B cell (primary cell): ENCODE results near the gene SH3BGR. TPM values are rescaled to one million over a fixed set of nuclear protein-coding genes. Genes with fewer than 3 reads are reported as not detected.

ENCODE experiments used
- ATAC-seq: fragments of 200-7000 bp; cut with Tn5 transposase; one replicate; pipeline ENCODE4 v1.10.0; 2021; ENCODE audit warnings: low read depth, mild to moderate bottlenecking, moderate number of reproducible peaks, moderate library complexity
- CTCF ChIA-PET: fragments of 350-600 bp; sonication (Branson Sonifier 250); formaldehyde crosslinking; loops from one replicate; lab custom pipeline; 2021; ENCODE audit warnings: antibody characterized with exemption, inconsistent platforms; lab: Charles Lee
- POLR2A ChIA-PET: fragments of 350-600 bp; sonication (Branson Sonifier 250); formaldehyde crosslinking; loops from one replicate; lab custom pipeline; 2021; ENCODE audit warnings: antibody characterized with exemption; lab: Charles Lee
- DNase-seq: peaks from one replicate; pipeline ENCODE4 v3.0.0; 2013
- H2AFZ ChIP-seq: 2 replicates; pipeline ENCODE4 v1.6.1; 2012; ENCODE audit warnings: mild to moderate bottlenecking, low read depth, low read length; ENCODE audit not compliant: insufficient read depth, poor library complexity, severe bottlenecking
- H3K27ac ChIP-seq, 2 donors: 1 replicate in 1 of 2; 2 replicates in 1 of 2; pipeline ENCODE4 v1.5.1; 2012 to 2013; ENCODE audit warnings: low read length in 2 of 2, mild to moderate bottlenecking in 2 of 2, moderate library complexity in 1 of 2
- H3K27me3 ChIP-seq, 4 experiments: fragments of 200-600 bp in 1 of 4; sonication (generic) in 1 of 4; replicated peaks in 1 of 4; 1 replicate in 2 of 4; 2 replicates in 2 of 4; pipeline versions ENCODE4 v1.6.1 to v1.7.0; 2013 to 2016; ENCODE audit warnings: low read length in 3 of 4, mild to moderate bottlenecking in 2 of 4, mixed read lengths in 1 of 4, moderate library complexity in 1 of 4; ENCODE audit not compliant: insufficient read depth in 4 of 4, control insufficient read depth in 3 of 4; ENCODE audit errors: control extremely low read depth in 1 of 4
- H3K36me3 ChIP-seq, 2 experiments: replicated peaks in 1 of 2; 1 replicate in 1 of 2; 2 replicates in 1 of 2; pipeline versions ENCODE4 v1.6.1 to v1.7.1; 2013; ENCODE audit warnings: low read length in 1 of 2; ENCODE audit not compliant: insufficient read depth in 2 of 2, control insufficient read depth in 1 of 2; ENCODE audit errors: control extremely low read depth in 1 of 2, extremely low read depth in 1 of 2
- H3K4me1 ChIP-seq, 2 donors: fragments of 200-600 bp in 1 of 2; sonication (generic) in 1 of 2; 1 replicate in 1 of 2; 2 replicates in 1 of 2; pipeline versions ENCODE4 v1.5.1 to v1.6.1; 2013 to 2017; ENCODE audit warnings: low read length in 2 of 2; ENCODE audit not compliant: control insufficient read depth in 2 of 2, insufficient read depth in 2 of 2
- H3K4me2 ChIP-seq: replicated peaks from 2 replicates; pipeline ENCODE3; 2012; ENCODE audit warnings: mild to moderate bottlenecking, low read depth, low read length; ENCODE audit not compliant: poor library complexity, severe bottlenecking
- H3K4me3 ChIP-seq, 5 experiments: fragments of 200-600 bp in 1 of 5; sonication (generic) in 1 of 5; 1 replicate in 3 of 5; 2 replicates in 2 of 5; pipeline versions ENCODE4 v1.5.1 to v1.7.0; 2011 to 2016; ENCODE audit warnings: low read length in 4 of 5, mild to moderate bottlenecking in 4 of 5, low read depth in 2 of 5, control low read depth in 1 of 5, moderate library complexity in 1 of 5; ENCODE audit not compliant: insufficient read depth in 1 of 5; ENCODE audit errors: control extremely low read depth in 1 of 5, extremely low read depth in 1 of 5
- H3K79me2 ChIP-seq: fragments of 200-600 bp; sonication (generic); one replicate; pipeline ENCODE4 v1.6.0; 2016; ENCODE audit warnings: low read length; ENCODE audit not compliant: control insufficient read depth, insufficient read depth
- H3K9ac ChIP-seq: fragments of 200-600 bp; sonication (generic); 2 replicates; pipeline ENCODE4 v1.6.1; 2017; ENCODE audit warnings: mild to moderate bottlenecking, low read length, moderate library complexity
- H3K9me3 ChIP-seq, 3 donors: one replicate each; pipeline versions ENCODE4 v1.6.1 to v1.7.1; 2013; ENCODE audit warnings: low read length in 2 of 3; ENCODE audit not compliant: control insufficient read depth in 2 of 3, insufficient read depth in 1 of 3; ENCODE audit errors: control extremely low read depth in 1 of 3
- H4K20me1 ChIP-seq: 2 replicates; pipeline ENCODE4 v1.6.0; 2012; ENCODE audit warnings: mild to moderate bottlenecking, low read length; ENCODE audit not compliant: insufficient read depth, control insufficient read depth, poor library complexity, severe bottlenecking
- H3K27ac Mint-ChIP-seq: one replicate; pipeline ENCODE4 v1.8.0; 2021; ENCODE audit warnings: mixed read lengths
- H3K27me3 Mint-ChIP-seq: one replicate; pipeline ENCODE4 v1.8.0; 2021; ENCODE audit warnings: mixed read lengths
- H3K4me1 Mint-ChIP-seq: one replicate; pipeline ENCODE4 v1.8.0; 2021; ENCODE audit warnings: mixed read lengths
- H3K4me3 Mint-ChIP-seq: one replicate; pipeline ENCODE4 v1.8.0; 2021; ENCODE audit warnings: mixed read lengths
- H3K9me3 Mint-ChIP-seq: one replicate; pipeline ENCODE4 v1.8.0; 2022; ENCODE audit warnings: mixed read lengths; ENCODE audit not compliant: insufficient read depth
- EZH2 ChIP-seq: IDR thresholded peaks from 2 replicates; pipeline ENCODE4 v1.6.1; 2012; ENCODE audit warnings: borderline replicate concordance, low read depth, mild to moderate bottlenecking, moderate library complexity, low read length; ENCODE audit not compliant: insufficient read depth, poor library complexity, severe bottlenecking
- WGBS: methylation state at CpG from one replicate; pipeline ENCODE4 v1.1.5; 2013; ENCODE audit warnings: missing lambda C conversion rate; ENCODE audit not compliant: insufficient coverage; 5-methylcytosine and 5-hydroxymethylcytosine counted together
- intact Hi-C: fragments of 100-400 bp; cut with micrococcal nuclease; formaldehyde crosslinking; loops from one replicate; pipeline ENCODE4 v1.10.0; 2022
- polyA plus RNA-seq: library from polyadenylated mRNA; depleted of rRNA; stranded (reverse); fragments of >200 nt; gene quantifications from 2 replicates; pipeline ENCODE4 v1.2.3, GENCODE V29; 2012
- total RNA-seq, 2 donors: library from RNA; stranded (reverse); fragments of 120-200 nt in 1 of 2; gene quantifications; 1 replicate in 1 of 2; 2 replicates in 1 of 2; pipeline versions ENCODE4 v1.2.3 to v1.2.4, GENCODE V29; 2013 to 2022
- TF ChIP-seq, protein P1 (sequence below): fragments of 200-600 bp; IDR thresholded peaks from one replicate; pipeline ENCODE4 v1.8.0; 2022; ENCODE audit warnings: antibody characterized with exemption, mild to moderate bottlenecking

Gene SH3BGR
- total and polyA plus RNA-seq, 2 donors (not counting 1 experiment from before 2014, with no cell fraction given), result 0.21 to 1.7 TPM

DNA sequence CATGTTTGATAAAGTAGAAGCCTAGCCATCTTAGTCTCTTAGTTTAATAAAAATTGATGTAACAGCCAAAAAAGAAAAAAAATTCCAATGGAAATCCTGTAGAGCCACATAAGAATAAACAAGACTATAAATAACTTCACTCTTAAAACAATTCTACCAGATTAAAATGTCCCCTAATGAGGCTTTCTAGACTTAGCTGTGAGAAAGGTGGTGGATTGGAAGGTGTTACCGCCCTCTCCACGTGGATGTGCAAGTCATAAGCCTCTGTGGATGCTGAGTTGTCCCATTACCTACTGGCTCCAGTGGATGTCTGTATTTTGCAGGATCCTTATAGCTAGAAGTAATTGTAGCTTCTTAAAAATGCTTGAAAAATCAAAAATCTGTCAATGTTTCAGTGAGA, 20.8 kb upstream of the SH3BGR start:
- H3K79me2 ChIP-seq, result no peaks in the 10 kb centered on the region
- Mint-ChIP-seq H3K4me3 (no peak overlapping the region), H3K27ac (no peak overlapping the region), H3K4me1 (peaks cover 5% of the 10 kb centered on the region), H3K9me3 (no peaks in the 10 kb centered on the region), H3K27me3 (peaks cover 4% of the 10 kb centered on the region)
- H3K4me3 ChIP-seq, result no peak overlapping the region
- DNase-seq (no peak), ATAC-seq (no peak)
- POLR2A ChIA-PET, result no interaction called here
- intact Hi-C loops, result no loop called here
- no peaks in the 10 kb centered on the region for H4K20me1 ChIP-seq
- H3K9me3 ChIP-seq, result no peaks in the 10 kb centered on the region
- no peaks in the 10 kb centered on the region for H3K4me1 ChIP-seq
- no peak overlapping the region for H3K27ac ChIP-seq
- no peaks in the 10 kb centered on the region for H3K36me3 ChIP-seq
- TF ChIP-seq, protein P1, sequence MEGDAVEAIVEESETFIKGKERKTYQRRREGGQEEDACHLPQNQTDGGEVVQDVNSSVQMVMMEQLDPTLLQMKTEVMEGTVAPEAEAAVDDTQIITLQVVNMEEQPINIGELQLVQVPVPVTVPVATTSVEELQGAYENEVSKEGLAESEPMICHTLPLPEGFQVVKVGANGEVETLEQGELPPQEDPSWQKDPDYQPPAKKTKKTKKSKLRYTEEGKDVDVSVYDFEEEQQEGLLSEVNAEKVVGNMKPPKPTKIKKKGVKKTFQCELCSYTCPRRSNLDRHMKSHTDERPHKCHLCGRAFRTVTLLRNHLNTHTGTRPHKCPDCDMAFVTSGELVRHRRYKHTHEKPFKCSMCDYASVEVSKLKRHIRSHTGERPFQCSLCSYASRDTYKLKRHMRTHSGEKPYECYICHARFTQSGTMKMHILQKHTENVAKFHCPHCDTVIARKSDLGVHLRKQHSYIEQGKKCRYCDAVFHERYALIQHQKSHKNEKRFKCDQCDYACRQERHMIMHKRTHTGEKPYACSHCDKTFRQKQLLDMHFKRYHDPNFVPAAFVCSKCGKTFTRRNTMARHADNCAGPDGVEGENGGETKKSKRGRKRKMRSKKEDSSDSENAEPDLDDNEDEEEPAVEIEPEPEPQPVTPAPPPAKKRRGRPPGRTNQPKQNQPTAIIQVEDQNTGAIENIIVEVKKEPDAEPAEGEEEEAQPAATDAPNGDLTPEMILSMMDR, result no peak
- no peak for TF ChIP-seq EZH2
- H3K27me3 ChIP-seq, result no peaks in the 10 kb centered on the region
- WGBS, result no CpG with 5 or more reads among the region's 2 CpGs
- H3K9ac ChIP-seq, result no peak overlapping the region
- CTCF ChIA-PET, result interaction anchor here (0.7 to 1.2 kb wide), 2 partner anchors 10 to 13 kb away, joined by 3 to 4 read pairs; no protein-coding TSS in a partner anchor
- H3K4me2 ChIP-seq, result no peak overlapping the region
- H2AFZ ChIP-seq, result no peak overlapping the region

DNA sequence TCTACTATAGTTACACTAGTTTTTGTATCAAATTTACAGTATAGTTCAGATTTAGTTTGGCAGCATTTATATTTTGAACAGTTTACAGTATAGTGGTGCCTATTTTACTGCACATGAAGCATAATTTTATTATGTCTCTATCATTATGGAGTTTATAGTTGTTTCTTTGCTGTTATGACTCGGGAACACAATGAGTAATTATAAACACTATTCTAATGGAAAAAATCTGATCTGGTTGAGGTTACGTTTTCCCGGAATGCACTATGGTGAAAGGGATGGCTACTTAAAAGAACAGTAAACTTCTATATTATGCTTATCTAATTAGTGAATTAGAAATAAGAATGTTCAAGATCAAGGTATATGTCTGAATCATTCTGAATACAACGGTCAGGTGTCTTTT, 16.8 kb upstream of the SH3BGR start:
- no peaks in the 10 kb centered on the region for H4K20me1 ChIP-seq
- no peaks in the 10 kb centered on the region for H3K9me3 ChIP-seq
- TF ChIP-seq, protein P1, result no peak
- TF ChIP-seq EZH2, result no peak
- intact Hi-C loops, result no loop called here
- H3K27me3 Mint-ChIP-seq, result peaks cover 21% of the 10 kb centered on the region
- no peaks in the 10 kb centered on the region for H3K4me1 ChIP-seq
- no peak overlapping the region for H3K27ac Mint-ChIP-seq
- no peaks in the 10 kb centered on the region for H3K36me3 ChIP-seq
- H3K9ac ChIP-seq, result no peak overlapping the region
- ATAC-seq (no peak), DNase-seq (no peak)
- H3K4me2 ChIP-seq, result no peak overlapping the region
- no peak overlapping the region for H3K27ac ChIP-seq
- H3K9me3 Mint-ChIP-seq, result no peaks in the 10 kb centered on the region
- H3K4me1 Mint-ChIP-seq, result no peaks in the 10 kb centered on the region
- H2AFZ ChIP-seq, result no peak overlapping the region
- no peaks in the 10 kb centered on the region for H3K79me2 ChIP-seq
- H3K27me3 ChIP-seq, result peaks cover 0 to 4% (median 1%) of the 10 kb centered on the region in 4 experiments
- WGBS, result no CpG with 5 or more reads among the region's 4 CpGs
- ChIA-PET CTCF (no interaction called here), POLR2A (no interaction called here)
- H3K4me3 ChIP-seq, result no peak overlapping the region
- H3K4me3 Mint-ChIP-seq, result no peak overlapping the region
